Measurements from ENCODE around the gene TEX2. TPM values are rescaled to one million over a fixed set of nuclear protein-coding genes. Genes with fewer than 3 reads are reported as not detected.

TEX2 gene
- total and polyA plus RNA-seq, 2 of the 13 experiments (the other 11 are each of a cell fraction or from before 2014, with no cell fraction given), result 21.4 to 37.7 TPM

GRCh38 chr17:64145751-64146417 lies 117.2 kb downstream of the TEX2 start (continued):
- TF ChIP-seq TERF1 (CRISPR knock-in tag; IDR thresholded peaks at IDR 0.05) (0 out of 2 replicates have a peak, but pooled peaks have one; percentile 23), ZGPAT (CRISPR knock-in tag; IDR thresholded peaks at IDR 0.05) (peak; percentile 96), POLR2A (IDR thresholded peaks at IDR 0.05; ENCODE audit: insufficient read depth in 1 of 2, low read depth in 2 of 2, low read length in 2 of 2) (peak; percentile 100), RXRA (CRISPR knock-in tag; IDR thresholded peaks at IDR 0.05) (peak; percentile 67), HNRNPUL1 (IDR thresholded peaks at IDR 0.05; ENCODE audit: low read depth, low read length) (0 out of 2 replicates have a peak, but pooled peaks have one; percentile 64), PTBP1 (IDR thresholded peaks at IDR 0.05; ENCODE audit: low read depth, low read length, poor library complexity, severe bottlenecking) (peak; percentile 69), AHR (CRISPR knock-in tag; IDR thresholded peaks at IDR 0.05) (peak; percentile 98; the same call in 1 of the 2 replicates), ATAD3A (CRISPR knock-in tag; IDR thresholded peaks at IDR 0.05) (no peak), ARNT2 (CRISPR knock-in tag; IDR thresholded peaks at IDR 0.05; ENCODE audit: low read depth) (peak; percentile 92), ZNF124 (CRISPR knock-in tag; IDR thresholded peaks at IDR 0.05) (peak; percentile 52; the same call in 1 of the 2 replicates), ZNF253 (CRISPR knock-in tag; IDR thresholded peaks at IDR 0.05; ENCODE audit: borderline replicate concordance) (peak; percentile 86; the same call in 1 of the 2 replicates), ZNF598 (CRISPR knock-in tag; IDR thresholded peaks at IDR 0.05; ENCODE audit: borderline replicate concordance) (peak; percentile 16; the same call in 1 of the 2 replicates), ZNF256 (CRISPR knock-in tag; conservative IDR thresholded peaks at IDR 0.05) (no peak; the same call in 1 of the 2 replicates), ZNF562 (CRISPR knock-in tag; IDR thresholded peaks at IDR 0.05; ENCODE audit: borderline replicate concordance) (no peak), TRIM22 (IDR thresholded peaks at IDR 0.05) (no peak), IRF9 (CRISPR knock-in tag; IDR thresholded peaks at IDR 0.05; ENCODE audit: borderline replicate concordance) (peak; percentile 96; the same call in 1 of the 2 replicates), ATRX (CRISPR knock-in tag; IDR thresholded peaks at IDR 0.05; ENCODE audit: borderline replicate concordance) (no peak; the same call in 1 of the 2 replicates), FOXO1 (CRISPR knock-in tag; IDR thresholded peaks at IDR 0.05) (no peak), MTA3 (CRISPR knock-in tag; IDR thresholded peaks at IDR 0.05) (no peak), ZKSCAN1 (IDR thresholded peaks at IDR 0.05; ENCODE audit: low read length) (peak; percentile 54), ZNF543 (CRISPR knock-in tag; IDR thresholded peaks at IDR 0.05) (peak; percentile 77; the same call in 1 of the 2 replicates), ZNF563 (CRISPR knock-in tag; IDR thresholded peaks at IDR 0.05) (peak; percentile 94), ZNF20 (CRISPR knock-in tag; IDR thresholded peaks at IDR 0.05) (peak; percentile 54; the same call in 1 of the 2 replicates), ATF3 (CRISPR knock-in tag; IDR thresholded peaks at IDR 0.05) (peak; percentile 45; the same call in 1 of the 2 replicates), ZNF143 (CRISPR knock-in tag; IDR thresholded peaks at IDR 0.05) (no peak), GTF3A (CRISPR knock-in tag; conservative IDR thresholded peaks at IDR 0.05) (no peak), ZNF549 (CRISPR knock-in tag; IDR thresholded peaks at IDR 0.05) (no peak)

Measured in HepG2 (cell line).